Testis (tissue), 2 donors: ENCODE results near the gene CUL1.

Experiments used
- CTCF ChIP-seq, 3 experiments: fragments of 450-650 bp in 2 of 3; fragments of 200-600 bp in 1 of 3; sonication (generic) in 1 of 3; IDR thresholded peaks; one replicate each; pipeline ENCODE4 v1.5.1; 2016 to 2019; ENCODE audit warnings: antibody characterized with exemption in 3 of 3, mild to moderate bottlenecking in 2 of 3, moderate library complexity in 1 of 3
- POLR2A ChIP-seq: fragments of 450-650 bp; IDR thresholded peaks from one replicate; pipeline ENCODE4 v1.6.1; 2017; ENCODE audit warnings: antibody characterized with exemption, mild to moderate bottlenecking, moderate library complexity

- TF ChIP-seq CTCF (IDR thresholded peaks at IDR 0.05) (no peak), POLR2A (no peak)
These were observed 89.0 kb downstream of the CUL1 start for GRCh38 chr7:148787571-148788295.
